ENCODE measurements around the gene ATP7A.
"Not testable (repeated sequence)": the region's sequence is repeated elsewhere in the genome, so short reads cannot be mapped to it uniquely, and the experiment has no call there.

The ATP7A gene

GRCh38 chrX:78042601-78043000 lies 132.1 kb downstream of the ATP7A start:
- TF ChIP-seq CTCF (IDR thresholded peaks at IDR 0.05; ENCODE audit: extremely low read depth, insufficient read depth, missing control alignments) = no peak
- DNase-seq (ENCODE audit: low spot score) = no peak
- in situ Hi-C loops (cut with MboI; ENCODE audit: low pct_unique_long_range_greater_than_20kb, low sequenced_read_pairs, unreplicated experiment) = no loop called here

GRCh38 chrX:78046362-78046761 lies 135.9 kb downstream of the ATP7A start:
- TF ChIP-seq CTCF (IDR thresholded peaks at IDR 0.05; ENCODE audit: extremely low read depth, insufficient read depth, missing control alignments) = no peak
- no peak for DNase-seq (ENCODE audit: low spot score)
- in situ Hi-C loops (cut with MboI; ENCODE audit: low pct_unique_long_range_greater_than_20kb, low sequenced_read_pairs, unreplicated experiment) = no loop called here

GRCh38 chrX:78048052-78048451 lies 137.6 kb downstream of the ATP7A start:
- no peak for TF ChIP-seq CTCF (IDR thresholded peaks at IDR 0.05; ENCODE audit: extremely low read depth, insufficient read depth, missing control alignments)
- DNase-seq (ENCODE audit: low spot score) = no peak
- in situ Hi-C loops (cut with MboI; ENCODE audit: low pct_unique_long_range_greater_than_20kb, low sequenced_read_pairs, unreplicated experiment) = no loop called here

- no peak for TF ChIP-seq CTCF (IDR thresholded peaks at IDR 0.05; ENCODE audit: extremely low read depth, insufficient read depth, missing control alignments)
- in situ Hi-C loops (cut with MboI; ENCODE audit: low pct_unique_long_range_greater_than_20kb, low sequenced_read_pairs, unreplicated experiment) = no loop called here
- no peak for DNase-seq (ENCODE audit: low spot score)
Measured at GRCh38 chrX:78063687-78064086, 153.2 kb downstream of the ATP7A start.

- in situ Hi-C loops (cut with MboI; ENCODE audit: low pct_unique_long_range_greater_than_20kb, low sequenced_read_pairs, unreplicated experiment) = no loop called here
- DNase-seq (ENCODE audit: low spot score) = no peak
- no peak for TF ChIP-seq CTCF (IDR thresholded peaks at IDR 0.05; ENCODE audit: extremely low read depth, insufficient read depth, missing control alignments)
Measured at GRCh38 chrX:78064152-78064551, 153.7 kb downstream of the ATP7A start.

- in situ Hi-C loops (cut with MboI; ENCODE audit: low pct_unique_long_range_greater_than_20kb, low sequenced_read_pairs, unreplicated experiment) = not testable (repeated sequence)
- peak; percentile 37 for DNase-seq (ENCODE audit: low spot score)
Measured at GRCh38 chrX:78064698-78065601, 154.5 kb downstream of the ATP7A start.

GRCh38 chrX:78066110-78066509 lies 155.6 kb downstream of the ATP7A start:
- in situ Hi-C loops (cut with MboI; ENCODE audit: low pct_unique_long_range_greater_than_20kb, low sequenced_read_pairs, unreplicated experiment) = no loop called here
- TF ChIP-seq CTCF (IDR thresholded peaks at IDR 0.05; ENCODE audit: extremely low read depth, insufficient read depth, missing control alignments) = no peak
- no peak for DNase-seq (ENCODE audit: low spot score)

Data from GM13977 (cell line).